K562 (cell line): ENCODE results near the gene DGLUCY. TPM values are rescaled to one million over a fixed set of nuclear protein-coding genes. Genes with fewer than 3 reads are reported as not detected.

Source experiments
- BHLHE40 ChIP-seq: IDR thresholded peaks from 2 replicates; pipeline ENCODE4 v1.6.1; 2011; ENCODE audit warnings: low read length, improper control_type of control experiment
- KLF13 ChIP-seq: fragments of 450-650 bp; IDR thresholded peaks from 2 replicates; pipeline ENCODE4 v1.6.1; 2016; ENCODE audit warnings: missing genetic modification characterization, low read depth, mild to moderate bottlenecking, missing compliant biosample characterization, moderate library complexity, borderline replicate concordance
- MTA2 ChIP-seq: fragments of 450-650 bp; IDR thresholded peaks from 2 replicates; pipeline ENCODE4 v1.6.1; 2016; ENCODE audit warnings: low read depth
- SMARCA5 ChIP-seq: fragments of 450-650 bp; IDR thresholded peaks from 2 replicates; pipeline ENCODE4 v1.6.1; 2016
- polyA plus RNA-seq, 8 experiments: library from polyadenylated mRNA; depleted of rRNA in 4 of 8; stranded (reverse) in 5 of 8; unstranded in 3 of 8; fragments of >200 nt; fragmentation: Nextera tagmentation in 2 of 8; fragmentation: Illumina TruSeq in 1 of 8; extraction: Ambion mirVana in 2 of 8; extraction: Trizol in 1 of 8; gene quantifications; 2 replicates each; pipeline versions ENCODE4 v1.2.1 to v1.2.3, GENCODE V29; 2011 to 2014; ENCODE audit warnings: inconsistent platforms in 1 of 8, missing spikeins in 1 of 8
- total RNA-seq, 7 experiments: library from RNA; depleted of rRNA in 6 of 7; stranded (reverse); fragments of >200 nt in 6 of 7; fragmentation: Illumina TruSeq in 2 of 7; extraction: Trizol in 2 of 7; gene quantifications; 2 replicates each; pipeline versions ENCODE4 v1.2.1 to v1.2.3, GENCODE V29; 2011 to 2021; ENCODE audit warnings: low replicate concordance in 1 of 7
- TF ChIP-seq, protein P1 (sequence below): sonication (generic); formaldehyde crosslinking; IDR thresholded peaks from 2 replicates; pipeline ENCODE4 v1.9.0; 2022; ENCODE audit warnings: mild to moderate bottlenecking, missing genetic modification reagents
- TF ChIP-seq, protein P2 (sequence below): fragments of 450-650 bp; IDR thresholded peaks from 2 replicates; pipeline ENCODE4 v1.6.1; 2016; ENCODE audit warnings: missing biosample characterization, missing genetic modification characterization
- TF ChIP-seq, protein P3 (sequence below): fragments of 250-450 bp; sonication (Bioruptor Pico); IDR thresholded peaks from 2 replicates; pipeline ENCODE4 v1.6.1; 2021; ENCODE audit warnings: mild to moderate bottlenecking
- TF ChIP-seq, protein P4 (sequence below): fragments of 250-450 bp; sonication (Bioruptor Pico); IDR thresholded peaks from 2 replicates; pipeline ENCODE4 v1.4.0; 2020
- TF ChIP-seq, protein P5 (sequence below), 2 experiments: fragments of 450-650 bp in 1 of 2; sonication (generic) in 1 of 2; formaldehyde crosslinking in 1 of 2; IDR thresholded peaks; 2 replicates each; pipeline versions ENCODE4 v1.7.1 to v1.9.0; 2016 to 2022; ENCODE audit warnings: inconsistent platforms in 1 of 2, mild to moderate bottlenecking in 1 of 2, missing genetic modification reagents in 1 of 2

The DGLUCY gene
- total and polyA plus RNA-seq, 9 of the 15 experiments (the other 6 are each of a cell fraction or from before 2014, with no cell fraction given) = 9.9 to 28.4 (median 21.0) TPM

DNA sequence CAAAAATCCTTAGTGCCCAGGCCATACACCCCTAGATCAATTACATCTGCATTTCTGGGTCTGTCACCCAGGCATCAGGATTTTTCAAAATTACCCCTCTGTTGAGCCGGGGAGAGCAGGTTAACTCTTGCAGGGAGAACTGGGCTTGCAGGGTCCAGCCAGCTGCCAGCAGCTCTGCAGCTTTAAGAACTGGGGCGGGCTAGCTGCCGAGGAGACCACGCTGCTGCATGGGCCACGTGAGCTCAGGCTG is at the start of gene DGLUCY (continued):
- TF ChIP-seq MTA2 (no peak), SMARCA5 (no peak), KLF13 (no peak), BHLHE40 (peak; percentile 85)
- TF ChIP-seq, protein P1, sequence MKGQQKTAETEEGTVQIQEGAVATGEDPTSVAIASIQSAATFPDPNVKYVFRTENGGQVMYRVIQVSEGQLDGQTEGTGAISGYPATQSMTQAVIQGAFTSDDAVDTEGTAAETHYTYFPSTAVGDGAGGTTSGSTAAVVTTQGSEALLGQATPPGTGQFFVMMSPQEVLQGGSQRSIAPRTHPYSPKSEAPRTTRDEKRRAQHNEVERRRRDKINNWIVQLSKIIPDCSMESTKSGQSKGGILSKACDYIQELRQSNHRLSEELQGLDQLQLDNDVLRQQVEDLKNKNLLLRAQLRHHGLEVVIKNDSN (CRISPR knock-in tag) = peak; percentile 75
- TF ChIP-seq, protein P2, sequence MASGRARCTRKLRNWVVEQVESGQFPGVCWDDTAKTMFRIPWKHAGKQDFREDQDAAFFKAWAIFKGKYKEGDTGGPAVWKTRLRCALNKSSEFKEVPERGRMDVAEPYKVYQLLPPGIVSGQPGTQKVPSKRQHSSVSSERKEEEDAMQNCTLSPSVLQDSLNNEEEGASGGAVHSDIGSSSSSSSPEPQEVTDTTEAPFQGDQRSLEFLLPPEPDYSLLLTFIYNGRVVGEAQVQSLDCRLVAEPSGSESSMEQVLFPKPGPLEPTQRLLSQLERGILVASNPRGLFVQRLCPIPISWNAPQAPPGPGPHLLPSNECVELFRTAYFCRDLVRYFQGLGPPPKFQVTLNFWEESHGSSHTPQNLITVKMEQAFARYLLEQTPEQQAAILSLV (tag) = no peak
- TF ChIP-seq, protein P3, sequence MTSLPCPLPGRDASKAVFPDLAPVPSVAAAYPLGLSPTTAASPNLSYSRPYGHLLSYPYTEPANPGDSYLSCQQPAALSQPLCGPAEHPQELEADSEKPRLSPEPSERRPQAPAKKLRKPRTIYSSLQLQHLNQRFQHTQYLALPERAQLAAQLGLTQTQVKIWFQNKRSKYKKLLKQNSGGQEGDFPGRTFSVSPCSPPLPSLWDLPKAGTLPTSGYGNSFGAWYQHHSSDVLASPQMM (CRISPR knock-in tag) = no peak
- TF ChIP-seq, protein P4, sequence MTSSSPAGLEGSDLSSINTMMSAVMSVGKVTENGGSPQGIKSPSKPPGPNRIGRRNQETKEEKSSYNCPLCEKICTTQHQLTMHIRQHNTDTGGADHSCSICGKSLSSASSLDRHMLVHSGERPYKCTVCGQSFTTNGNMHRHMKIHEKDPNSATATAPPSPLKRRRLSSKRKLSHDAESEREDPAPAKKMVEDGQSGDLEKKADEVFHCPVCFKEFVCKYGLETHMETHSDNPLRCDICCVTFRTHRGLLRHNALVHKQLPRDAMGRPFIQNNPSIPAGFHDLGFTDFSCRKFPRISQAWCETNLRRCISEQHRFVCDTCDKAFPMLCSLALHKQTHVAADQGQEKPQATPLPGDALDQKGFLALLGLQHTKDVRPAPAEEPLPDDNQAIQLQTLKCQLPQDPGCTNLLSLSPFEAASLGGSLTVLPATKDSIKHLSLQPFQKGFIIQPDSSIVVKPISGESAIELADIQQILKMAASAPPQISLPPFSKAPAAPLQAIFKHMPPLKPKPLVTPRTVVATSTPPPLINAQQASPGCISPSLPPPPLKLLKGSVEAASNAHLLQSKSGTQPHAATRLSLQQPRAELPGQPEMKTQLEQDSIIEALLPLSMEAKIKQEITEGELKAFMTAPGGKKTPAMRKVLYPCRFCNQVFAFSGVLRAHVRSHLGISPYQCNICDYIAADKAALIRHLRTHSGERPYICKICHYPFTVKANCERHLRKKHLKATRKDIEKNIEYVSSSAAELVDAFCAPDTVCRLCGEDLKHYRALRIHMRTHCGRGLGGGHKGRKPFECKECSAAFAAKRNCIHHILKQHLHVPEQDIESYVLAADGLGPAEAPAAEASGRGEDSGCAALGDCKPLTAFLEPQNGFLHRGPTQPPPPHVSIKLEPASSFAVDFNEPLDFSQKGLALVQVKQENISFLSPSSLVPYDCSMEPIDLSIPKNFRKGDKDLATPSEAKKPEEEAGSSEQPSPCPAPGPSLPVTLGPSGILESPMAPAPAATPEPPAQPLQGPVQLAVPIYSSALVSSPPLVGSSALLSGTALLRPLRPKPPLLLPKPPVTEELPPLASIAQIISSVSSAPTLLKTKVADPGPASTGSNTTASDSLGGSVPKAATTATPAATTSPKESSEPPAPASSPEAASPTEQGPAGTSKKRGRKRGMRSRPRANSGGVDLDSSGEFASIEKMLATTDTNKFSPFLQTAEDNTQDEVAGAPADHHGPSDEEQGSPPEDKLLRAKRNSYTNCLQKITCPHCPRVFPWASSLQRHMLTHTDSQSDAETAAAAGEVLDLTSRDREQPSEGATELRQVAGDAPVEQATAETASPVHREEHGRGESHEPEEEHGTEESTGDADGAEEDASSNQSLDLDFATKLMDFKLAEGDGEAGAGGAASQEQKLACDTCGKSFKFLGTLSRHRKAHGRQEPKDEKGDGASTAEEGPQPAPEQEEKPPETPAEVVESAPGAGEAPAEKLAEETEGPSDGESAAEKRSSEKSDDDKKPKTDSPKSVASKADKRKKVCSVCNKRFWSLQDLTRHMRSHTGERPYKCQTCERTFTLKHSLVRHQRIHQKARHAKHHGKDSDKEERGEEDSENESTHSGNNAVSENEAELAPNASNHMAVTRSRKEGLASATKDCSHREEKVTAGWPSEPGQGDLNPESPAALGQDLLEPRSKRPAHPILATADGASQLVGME (CRISPR knock-in tag) = no peak
- TF ChIP-seq, protein P5, sequence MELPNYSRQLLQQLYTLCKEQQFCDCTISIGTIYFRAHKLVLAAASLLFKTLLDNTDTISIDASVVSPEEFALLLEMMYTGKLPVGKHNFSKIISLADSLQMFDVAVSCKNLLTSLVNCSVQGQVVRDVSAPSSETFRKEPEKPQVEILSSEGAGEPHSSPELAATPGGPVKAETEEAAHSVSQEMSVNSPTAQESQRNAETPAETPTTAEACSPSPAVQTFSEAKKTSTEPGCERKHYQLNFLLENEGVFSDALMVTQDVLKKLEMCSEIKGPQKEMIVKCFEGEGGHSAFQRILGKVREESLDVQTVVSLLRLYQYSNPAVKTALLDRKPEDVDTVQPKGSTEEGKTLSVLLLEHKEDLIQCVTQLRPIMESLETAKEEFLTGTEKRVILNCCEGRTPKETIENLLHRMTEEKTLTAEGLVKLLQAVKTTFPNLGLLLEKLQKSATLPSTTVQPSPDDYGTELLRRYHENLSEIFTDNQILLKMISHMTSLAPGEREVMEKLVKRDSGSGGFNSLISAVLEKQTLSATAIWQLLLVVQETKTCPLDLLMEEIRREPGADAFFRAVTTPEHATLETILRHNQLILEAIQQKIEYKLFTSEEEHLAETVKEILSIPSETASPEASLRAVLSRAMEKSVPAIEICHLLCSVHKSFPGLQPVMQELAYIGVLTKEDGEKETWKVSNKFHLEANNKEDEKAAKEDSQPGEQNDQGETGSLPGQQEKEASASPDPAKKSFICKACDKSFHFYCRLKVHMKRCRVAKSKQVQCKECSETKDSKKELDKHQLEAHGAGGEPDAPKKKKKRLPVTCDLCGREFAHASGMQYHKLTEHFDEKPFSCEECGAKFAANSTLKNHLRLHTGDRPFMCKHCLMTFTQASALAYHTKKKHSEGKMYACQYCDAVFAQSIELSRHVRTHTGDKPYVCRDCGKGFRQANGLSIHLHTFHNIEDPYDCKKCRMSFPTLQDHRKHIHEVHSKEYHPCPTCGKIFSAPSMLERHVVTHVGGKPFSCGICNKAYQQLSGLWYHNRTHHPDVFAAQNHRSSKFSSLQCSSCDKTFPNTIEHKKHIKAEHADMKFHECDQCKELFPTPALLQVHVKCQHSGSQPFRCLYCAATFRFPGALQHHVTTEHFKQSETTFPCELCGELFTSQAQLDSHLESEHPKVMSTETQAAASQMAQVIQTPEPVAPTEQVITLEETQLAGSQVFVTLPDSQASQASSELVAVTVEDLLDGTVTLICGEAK (IDR thresholded peaks at IDR 0.05) = no peak
- TF ChIP-seq, protein P5 (CRISPR knock-in tag; IDR thresholded peaks at IDR 0.05) = no peak
